Breast epithelium (tissue), 4 donors: Measurements from ENCODE around the gene RAB5IF. TPM values are rescaled to one million over a fixed set of nuclear protein-coding genes. Genes with fewer than 3 reads are reported as not detected.
A peak's percentile ranks its signal among the peaks of the same experiment; 100 is the strongest.

Experiments used
- DNase-seq, 2 donors: peaks; one replicate each; pipeline ENCODE4 v3.0.0-alpha.2; 2019; ENCODE audit warnings: low spot score in 2 of 2
- H3K27ac ChIP-seq, 2 donors: fragments of 200-600 bp; sonication (generic) in 1 of 2; one replicate each; pipeline ENCODE4 v1.5.1; 2016 to 2019; ENCODE audit warnings: mild to moderate bottlenecking in 1 of 2
- H3K27me3 ChIP-seq, 2 donors: fragments of 200-600 bp; sonication (generic) in 1 of 2; one replicate each; pipeline versions ENCODE4 v1.5.1 to v1.6.0; 2017 to 2019; ENCODE audit warnings: control low read depth in 1 of 2, mild to moderate bottlenecking in 1 of 2
- H3K36me3 ChIP-seq: fragments of 200-600 bp; one replicate; pipeline ENCODE4 v1.5.1; 2019
- H3K4me1 ChIP-seq, 2 donors: fragments of 200-600 bp; sonication (generic); one replicate each; pipeline ENCODE4 v1.5.1; 2016 to 2019; ENCODE audit warnings: control low read depth in 1 of 2
- H3K4me3 ChIP-seq, 3 donors: fragments of 200-600 bp; sonication (generic); 1 replicate in 2 of 3; 2 replicates in 1 of 3; pipeline ENCODE4 v1.5.1; 2016 to 2019; ENCODE audit warnings: mild to moderate bottlenecking in 3 of 3, moderate library complexity in 2 of 3
- H3K9me3 ChIP-seq, 2 donors: fragments of 200-600 bp; sonication (generic) in 1 of 2; one replicate each; pipeline ENCODE4 v1.5.1; 2016 to 2019; ENCODE audit warnings: control low read depth in 1 of 2
- POLR2A ChIP-seq: fragments of 450-650 bp; IDR thresholded peaks from one replicate; pipeline ENCODE4 v1.6.1; 2016; ENCODE audit warnings: antibody characterized with exemption, mild to moderate bottlenecking, moderate library complexity
- POLR2AphosphoS5 ChIP-seq, 3 donors: sonication (generic); formaldehyde crosslinking; IDR thresholded peaks; one replicate each; pipeline ENCODE4 v1.6.1; 2017; ENCODE audit warnings: antibody characterized with exemption in 3 of 3
- intact Hi-C: fragments of 100-400 bp; cut with DNase I; formaldehyde crosslinking; loops from one replicate; pipeline ENCODE4 v1.15.1; 2023; ENCODE audit warnings: low total_unique reads
- total RNA-seq, 3 donors: library from RNA; depleted of rRNA; stranded (reverse); fragments of >200 nt; gene quantifications; one replicate each; pipeline ENCODE4 v1.1.0, GENCODE V29; 2016
- TF ChIP-seq, protein P1 (sequence below), 3 donors: fragments of 450-650 bp; IDR thresholded peaks; one replicate each; pipeline ENCODE4 v1.5.1; 2016 to 2017; ENCODE audit warnings: antibody characterized with exemption in 3 of 3, mild to moderate bottlenecking in 3 of 3, moderate library complexity in 3 of 3

Gene RAB5IF
- total RNA-seq, 3 donors from 2014 or later: 70.2 to 79.9 (median 77.7) TPM

DNA sequence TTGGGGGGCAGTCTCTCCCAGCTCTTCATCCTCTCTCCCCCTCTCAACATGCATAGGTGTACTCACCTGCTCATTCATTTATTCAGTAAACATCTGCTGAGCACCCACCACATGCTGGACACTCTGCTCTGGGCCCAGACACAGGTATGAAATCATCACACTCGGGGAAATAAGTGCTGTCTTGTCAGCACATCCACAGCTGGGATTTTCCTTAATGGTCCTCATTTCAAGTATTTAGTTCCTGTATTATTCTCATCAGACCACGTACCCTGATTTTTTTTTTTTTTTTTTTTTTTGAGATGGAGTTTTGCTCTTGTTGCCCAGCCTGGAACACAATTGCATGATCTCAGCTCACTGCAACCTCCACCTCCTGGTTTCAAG, 19.4 kb downstream of the RAB5IF start:
- TF ChIP-seq POLR2A: no peak
- TF ChIP-seq, protein P1, sequence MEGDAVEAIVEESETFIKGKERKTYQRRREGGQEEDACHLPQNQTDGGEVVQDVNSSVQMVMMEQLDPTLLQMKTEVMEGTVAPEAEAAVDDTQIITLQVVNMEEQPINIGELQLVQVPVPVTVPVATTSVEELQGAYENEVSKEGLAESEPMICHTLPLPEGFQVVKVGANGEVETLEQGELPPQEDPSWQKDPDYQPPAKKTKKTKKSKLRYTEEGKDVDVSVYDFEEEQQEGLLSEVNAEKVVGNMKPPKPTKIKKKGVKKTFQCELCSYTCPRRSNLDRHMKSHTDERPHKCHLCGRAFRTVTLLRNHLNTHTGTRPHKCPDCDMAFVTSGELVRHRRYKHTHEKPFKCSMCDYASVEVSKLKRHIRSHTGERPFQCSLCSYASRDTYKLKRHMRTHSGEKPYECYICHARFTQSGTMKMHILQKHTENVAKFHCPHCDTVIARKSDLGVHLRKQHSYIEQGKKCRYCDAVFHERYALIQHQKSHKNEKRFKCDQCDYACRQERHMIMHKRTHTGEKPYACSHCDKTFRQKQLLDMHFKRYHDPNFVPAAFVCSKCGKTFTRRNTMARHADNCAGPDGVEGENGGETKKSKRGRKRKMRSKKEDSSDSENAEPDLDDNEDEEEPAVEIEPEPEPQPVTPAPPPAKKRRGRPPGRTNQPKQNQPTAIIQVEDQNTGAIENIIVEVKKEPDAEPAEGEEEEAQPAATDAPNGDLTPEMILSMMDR (IDR thresholded peaks at IDR 0.05): no peak
- no peak for TF ChIP-seq POLR2AphosphoS5 (IDR thresholded peaks at IDR 0.05)
- H3K27me3 ChIP-seq: no peaks in the 10 kb centered on the region
- H3K4me3 ChIP-seq: no peak overlapping the region
- H3K36me3 ChIP-seq: no peaks in the 10 kb centered on the region
- no peaks in the 10 kb centered on the region for H3K9me3 ChIP-seq
- intact Hi-C loops: no loop called here
- DNase-seq: no peak
- H3K4me1 ChIP-seq: no peaks in the 10 kb centered on the region
- peak overlapping the region in 1 of 2 donors; percentile 69 for H3K27ac ChIP-seq

DNA sequence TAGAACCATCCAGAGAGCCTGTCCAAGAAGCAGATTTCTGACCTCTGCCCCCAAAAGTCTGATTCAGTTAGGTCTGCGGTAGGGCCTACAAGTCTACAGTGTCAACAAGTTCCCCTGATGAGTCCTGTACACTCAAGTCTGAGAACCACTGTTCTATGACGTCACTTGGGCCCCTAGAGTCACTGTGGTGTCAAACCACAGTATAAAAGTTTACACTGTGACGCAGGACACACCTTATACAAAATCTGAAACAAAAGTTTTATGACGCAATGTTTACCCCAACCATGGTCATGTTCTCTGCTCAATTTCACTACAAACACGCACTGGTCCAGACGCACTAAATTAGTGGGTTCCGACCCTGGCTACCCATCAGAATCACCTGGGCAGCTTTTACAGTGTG, 22.5 kb downstream of the RAB5IF start:
- TF ChIP-seq, protein P1 (IDR thresholded peaks at IDR 0.05): no peak
- TF ChIP-seq POLR2A (no peak), POLR2AphosphoS5 (IDR thresholded peaks at IDR 0.05) (no peak)
- H3K36me3 ChIP-seq: no peaks in the 10 kb centered on the region
- H3K27ac ChIP-seq: no peak overlapping the region
- no peak overlapping the region for H3K4me3 ChIP-seq
- DNase-seq: no peak
- H3K27me3 ChIP-seq: no peaks in the 10 kb centered on the region
- no peaks in the 10 kb centered on the region for H3K9me3 ChIP-seq
- intact Hi-C loops: no loop called here
- no peaks in the 10 kb centered on the region for H3K4me1 ChIP-seq

DNA sequence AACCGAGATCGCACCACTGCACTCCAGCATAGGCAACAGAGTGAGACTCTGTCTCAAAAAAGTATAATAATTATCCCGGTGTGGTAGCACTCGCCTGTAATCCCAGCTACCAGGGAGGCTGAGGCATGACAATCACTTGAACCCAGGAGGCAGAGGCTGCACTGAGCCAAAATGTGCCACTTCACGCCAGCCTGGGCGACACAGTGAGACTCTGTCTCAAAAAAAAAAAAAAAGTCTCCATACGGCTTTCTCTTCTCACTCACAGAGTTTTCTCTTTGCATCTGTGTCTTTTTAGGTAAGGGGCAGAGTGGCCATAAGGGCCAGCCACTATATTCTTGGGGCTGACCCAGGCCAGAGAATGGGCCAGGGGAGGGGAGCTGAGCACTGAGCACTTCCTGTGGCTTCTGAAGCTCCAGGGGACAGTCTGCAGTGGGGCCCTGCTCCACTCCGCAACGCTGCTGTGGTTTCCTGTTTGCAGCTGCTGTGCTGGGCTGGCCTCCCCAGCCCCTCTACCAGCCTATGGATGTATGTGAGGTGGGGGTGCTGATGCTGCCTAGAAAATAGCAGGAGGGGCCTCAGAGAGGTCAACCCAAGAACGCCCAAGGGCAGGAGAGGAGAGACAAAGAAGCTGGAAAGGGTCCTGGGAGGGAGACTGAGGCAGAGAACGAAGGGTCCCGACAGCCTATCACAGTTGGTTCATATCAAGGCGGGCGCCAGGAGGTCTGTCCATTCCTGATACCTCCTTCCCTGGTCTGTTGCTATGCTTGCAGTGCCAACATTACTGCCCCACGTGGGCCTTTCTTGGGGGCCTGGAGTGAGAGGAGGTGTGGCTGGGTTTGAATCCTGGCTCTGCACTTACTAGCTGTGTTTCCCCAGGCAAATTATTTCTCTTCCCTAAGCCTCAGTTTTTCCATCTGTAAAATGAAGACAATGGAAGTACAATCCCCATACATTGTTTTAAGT, 24.4 kb downstream of the RAB5IF start:
- H3K27me3 ChIP-seq: no peaks in the 10 kb centered on the region
- intact Hi-C loops: no loop called here
- no peaks in the 10 kb centered on the region for H3K9me3 ChIP-seq
- H3K36me3 ChIP-seq: no peaks in the 10 kb centered on the region
- TF ChIP-seq, protein P1 (IDR thresholded peaks at IDR 0.05): no peak
- TF ChIP-seq POLR2AphosphoS5 (IDR thresholded peaks at IDR 0.05) (no peak), POLR2A (no peak)
- H3K27ac ChIP-seq: no peak overlapping the region
- no peak overlapping the region for H3K4me3 ChIP-seq
- no peak for DNase-seq
- H3K4me1 ChIP-seq: no peaks in the 10 kb centered on the region

DNA sequence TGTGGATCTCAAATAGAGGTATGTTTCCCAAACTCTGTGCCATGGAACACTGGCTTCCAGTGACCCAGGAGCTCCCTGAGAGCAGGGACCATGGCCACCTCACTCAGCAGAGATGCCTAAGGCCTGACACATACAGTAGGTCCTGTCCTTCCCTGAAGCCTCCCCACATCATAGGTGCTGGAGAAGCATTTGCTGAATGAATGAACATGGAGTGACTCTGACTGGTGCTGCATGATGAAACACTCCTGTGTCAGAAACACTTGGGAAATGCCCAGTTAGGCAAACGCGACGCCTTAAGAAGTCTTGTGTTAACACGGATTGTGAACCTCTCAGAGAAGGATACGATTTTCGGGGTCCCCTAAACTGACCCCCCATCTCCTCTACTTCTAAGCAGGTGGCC, 26.1 kb downstream of the RAB5IF start:
- TF ChIP-seq, protein P1 (IDR thresholded peaks at IDR 0.05): no peak
- TF ChIP-seq POLR2A (no peak), POLR2AphosphoS5 (IDR thresholded peaks at IDR 0.05) (no peak)
- intact Hi-C loops: no loop called here
- H3K4me1 ChIP-seq: no peaks in the 10 kb centered on the region
- no peak overlapping the region for H3K4me3 ChIP-seq
- H3K9me3 ChIP-seq: no peaks in the 10 kb centered on the region
- DNase-seq: no peak
- no peaks in the 10 kb centered on the region for H3K27me3 ChIP-seq
- H3K27ac ChIP-seq: no peak overlapping the region
- no peaks in the 10 kb centered on the region for H3K36me3 ChIP-seq

DNA sequence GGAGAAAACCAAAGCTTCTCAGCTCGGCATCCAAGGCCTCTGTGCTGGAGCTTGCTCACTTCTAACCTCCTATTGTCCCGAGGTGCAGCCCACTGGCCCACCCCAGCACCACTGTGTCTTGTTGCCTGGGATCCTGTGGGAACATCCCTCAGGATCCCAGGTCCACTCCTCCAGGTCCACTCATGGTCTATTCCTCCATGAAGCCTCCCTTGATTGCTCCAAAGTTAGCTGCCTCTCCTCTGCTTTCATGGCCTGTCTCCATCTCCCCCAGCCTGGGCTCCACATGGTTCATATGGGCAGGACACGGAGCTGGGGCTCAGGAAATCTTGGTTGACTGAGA, 26.5 kb downstream of the RAB5IF start:
- no peak for TF ChIP-seq POLR2A
- TF ChIP-seq, protein P1 (IDR thresholded peaks at IDR 0.05): no peak
- no peak for TF ChIP-seq POLR2AphosphoS5 (IDR thresholded peaks at IDR 0.05)
- no peak overlapping the region for H3K27ac ChIP-seq
- H3K9me3 ChIP-seq: no peaks in the 10 kb centered on the region
- no peaks in the 10 kb centered on the region for H3K27me3 ChIP-seq
- no peak for DNase-seq
- H3K4me1 ChIP-seq: no peaks in the 10 kb centered on the region
- no peak overlapping the region for H3K4me3 ChIP-seq
- H3K36me3 ChIP-seq: no peaks in the 10 kb centered on the region
- intact Hi-C loops: no loop called here
